GM18868 (cell line): ENCODE measurements around the gene COL5A1.

Experiments used
- ATAC-seq: cut with Tn5 transposase; IDR thresholded peaks from one replicate; pipeline ENCODE4 v1.9.1; 2021; ENCODE audit warnings: mild to moderate bottlenecking, moderate library complexity; ENCODE audit not compliant: unreplicated experiment

COL5A1 gene

GRCh38 chr9:134757216-134757975, 115.8 kb downstream of the COL5A1 start:
- ATAC-seq, result no peak

GRCh38 chr9:134758949-134759607, 117.5 kb downstream of the COL5A1 start:
- no peak for ATAC-seq

- ATAC-seq, result no peak
Measured at GRCh38 chr9:134759913-134760312, 118.3 kb downstream of the COL5A1 start.

GRCh38 chr9:134760750-134761420, 119.3 kb downstream of the COL5A1 start:
- ATAC-seq, result no peak

GRCh38 chr9:134764473-134765269, 123.1 kb downstream of the COL5A1 start:
- ATAC-seq, result no peak

- no peak for ATAC-seq
Measured at GRCh38 chr9:134765785-134766184, 124.2 kb downstream of the COL5A1 start.

GRCh38 chr9:134766587-134766986, 125.0 kb downstream of the COL5A1 start:
- ATAC-seq, result no peak

- no peak for ATAC-seq
Measured at GRCh38 chr9:134768332-134768708, 126.7 kb downstream of the COL5A1 start.

- ATAC-seq, result no peak
Measured at GRCh38 chr9:134768709-134769351, 127.2 kb downstream of the COL5A1 start.

- no peak for ATAC-seq
Measured at GRCh38 chr9:134770972-134771971, 129.7 kb downstream of the COL5A1 start.

GRCh38 chr9:134772331-134772730, 130.7 kb downstream of the COL5A1 start:
- no peak for ATAC-seq

- ATAC-seq, result no peak
Measured at GRCh38 chr9:134773842-134774241, 132.2 kb downstream of the COL5A1 start.

GRCh38 chr9:134774410-134774809, 132.8 kb downstream of the COL5A1 start:
- ATAC-seq, result no peak

GRCh38 chr9:134775081-134775951, 133.7 kb downstream of the COL5A1 start:
- no peak for ATAC-seq

GRCh38 chr9:134776080-134776796, 134.6 kb downstream of the COL5A1 start:
- no peak for ATAC-seq

GRCh38 chr9:134777153-134777552, 135.6 kb downstream of the COL5A1 start:
- ATAC-seq, result no peak

- no peak for ATAC-seq
Measured at GRCh38 chr9:134778156-134778555, 136.6 kb downstream of the COL5A1 start.
